Measurements from ENCODE around the gene FAM47E. TPM values are rescaled to one million over a fixed set of nuclear protein-coding genes. Genes with fewer than 3 reads are reported as not detected.

The FAM47E gene
- total and polyA plus RNA-seq, 2 of the 8 experiments (the other 6 are each of a cell fraction or from before 2014, with no cell fraction given) = 1.3 to 1.4 TPM

DNA sequence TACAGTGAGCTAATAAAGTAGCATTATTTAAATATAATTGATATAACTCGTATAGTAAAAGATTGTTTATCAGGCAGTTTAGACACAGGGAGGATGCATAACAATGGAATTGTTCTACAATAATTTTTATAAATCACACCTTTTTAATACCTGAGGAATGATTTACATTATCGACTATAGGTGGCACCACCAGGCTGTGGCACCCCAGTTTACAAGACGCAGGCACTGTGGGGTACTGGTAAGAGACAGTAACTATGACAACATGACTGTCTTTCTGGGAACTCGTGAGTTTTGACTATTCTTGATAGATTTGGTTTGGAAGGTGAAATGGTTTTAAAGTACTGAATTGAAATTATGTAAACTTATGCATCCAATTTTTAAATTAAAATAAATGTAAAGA is 27.9 kb downstream of the FAM47E start:
- Histone ChIP-seq H3K4me1 (replicated peaks in 1 of 4; ENCODE audit: control insufficient read depth in 3 of 4, insufficient read depth in 4 of 4, low read length in 3 of 4) (no peaks in the 10 kb centered on the region; a peak in 1 of 7 replicates), H3K23ac (ENCODE audit: insufficient read length) (no peak overlapping the region), H3K56ac (replicated peaks; ENCODE audit: insufficient read length, low read depth, low read length) (no peak overlapping the region), H3K9ac (replicated peaks in 1 of 4; ENCODE audit: extremely low read depth in 1 of 4, low read depth in 3 of 4, low read length in 3 of 4) (no peak overlapping the region), H3K4ac (replicated peaks; ENCODE audit: insufficient read length, low read depth, low read length) (no peak overlapping the region), H2BK20ac (ENCODE audit: low read length) (no peak overlapping the region), H3K79me2 (ENCODE audit: control insufficient read depth in 1 of 2, insufficient read depth in 2 of 2, low read length in 2 of 2) (no peaks in the 10 kb centered on the region), H3K9me3 (ENCODE audit: insufficient read depth in 2 of 2, low read depth in 1 of 2, low read length in 1 of 2) (no peaks in the 10 kb centered on the region), H3K27me3 (replicated peaks in 1 of 4; ENCODE audit: control insufficient read depth in 3 of 4, extremely low read depth in 1 of 4, insufficient read depth in 3 of 4, low read length in 3 of 4) (peaks cover 0 to 1% (median 0%) of the 10 kb centered on the region in 4 experiments; a peak in 1 of 7 replicates), H3K18ac (ENCODE audit: extremely low read depth, low read length) (no peak overlapping the region), H3K23me2 (ENCODE audit: low read depth, low read length) (no peaks in the 10 kb centered on the region; the same call in 1 of the 2 replicates), H2AFZ (ENCODE audit: low read length) (no peak overlapping the region), H4K91ac (replicated peaks; ENCODE audit: insufficient read length, low read length) (no peak overlapping the region), H3K36me3 (ENCODE audit: control insufficient read depth in 2 of 4, insufficient read depth in 4 of 4, low read length in 3 of 4) (no peaks in the 10 kb centered on the region), H3K4me2 (ENCODE audit: insufficient read depth in 1 of 2, low read depth in 2 of 2, low read length in 2 of 2) (no peak overlapping the region), H2BK12ac (ENCODE audit: low read depth, low read length) (no peak overlapping the region), H2BK15ac (ENCODE audit: low read length) (no peak overlapping the region), H4K8ac (ENCODE audit: extremely low read depth, insufficient read depth, low read length) (no peak overlapping the region), H3K79me1 (ENCODE audit: low read depth, low read length) (no peaks in the 10 kb centered on the region), H2BK120ac (replicated peaks; ENCODE audit: low read depth, low read length) (no peak overlapping the region), H2AK5ac (ENCODE audit: low read depth, low read length) (no peak overlapping the region), H3K27ac (ENCODE audit: low read depth, low read length) (no peak overlapping the region), H3K4me3 (ENCODE audit: extremely low read depth in 1 of 4, insufficient read depth in 2 of 4, low read depth in 3 of 4, low read length in 4 of 4) (no peak overlapping the region), H4K20me1 (replicated peaks in 1 of 2; ENCODE audit: control insufficient read depth in 1 of 2, insufficient read depth in 2 of 2, low read length in 2 of 2) (no peaks in the 10 kb centered on the region), H4K5ac (ENCODE audit: insufficient read length, low read depth, low read length) (no peak overlapping the region), H2BK5ac (ENCODE audit: low read depth, low read length) (no peak overlapping the region), H3K14ac (ENCODE audit: insufficient read length) (no peak overlapping the region)
- FAIRE-seq = no peak
- 88% methylated on average over 4 of the region's 4 CpGs; no CpG with 5 or more reads in 1 of the 2 experiments for WGBS, 2 experiments (ENCODE audit: extremely low coverage in 1 of 2, insufficient coverage in 1 of 2, insufficient read length in 1 of 2, insufficient replicate concordance in 2 of 2, low coverage in 1 of 2, low lambda C conversion rate in 2 of 2, missing lambda C conversion rate in 1 of 2)
- DNase-seq (ENCODE audit: low read depth in 1 of 2, low spot score in 2 of 2) = no peak
- ChIA-PET POLR2A (ENCODE audit: partially characterized antibody) (no interaction called here), CTCF (ENCODE audit: partially characterized antibody) (interaction anchor here (0.8 to 2.6 kb wide), 8 partner anchors 8 to 98 kb away, joined by 3 to 14 read pairs (median 4); partner anchors contain the start of gene STBD1)
- TF ChIP-seq FOSL1 (IDR thresholded peaks at IDR 0.05; ENCODE audit: insufficient read depth, low read depth, low read length) (no peak), RAD21 (IDR thresholded peaks at IDR 0.05 in 1 of 2, conservative IDR thresholded peaks at IDR 0.05 in 1 of 2; ENCODE audit: low read depth in 2 of 2, low read length in 2 of 2) (peak; percentile 40 to 57), EGR1 (IDR thresholded peaks at IDR 0.05; ENCODE audit: borderline replicate concordance, low read depth, low read length) (no peak), HDAC6 (IDR thresholded peaks at IDR 0.05; ENCODE audit: low read depth, low read length) (no peak), EP300 (IDR thresholded peaks at IDR 0.05; ENCODE audit: borderline replicate concordance in 1 of 2, low read depth in 2 of 2, low read length in 2 of 2) (no peak), BCL11A (IDR thresholded peaks at IDR 0.05; ENCODE audit: low read depth in 2 of 2, low read length in 2 of 2) (no peak), TCF12 (IDR thresholded peaks at IDR 0.05; ENCODE audit: low read depth, low read length) (no peak), CREB1 (IDR thresholded peaks at IDR 0.05) (no peak), CBX5 (IDR thresholded peaks at IDR 0.05; ENCODE audit: low read depth, low read length) (no peak), HDAC2 (IDR thresholded peaks at IDR 0.05; ENCODE audit: borderline replicate concordance in 1 of 2, low read depth in 2 of 2, low read length in 2 of 2) (no peak), CBX8 (IDR thresholded peaks at IDR 0.05; ENCODE audit: borderline replicate concordance, low read depth, low read length) (no peak)
- TF ChIP-seq, protein P1, sequence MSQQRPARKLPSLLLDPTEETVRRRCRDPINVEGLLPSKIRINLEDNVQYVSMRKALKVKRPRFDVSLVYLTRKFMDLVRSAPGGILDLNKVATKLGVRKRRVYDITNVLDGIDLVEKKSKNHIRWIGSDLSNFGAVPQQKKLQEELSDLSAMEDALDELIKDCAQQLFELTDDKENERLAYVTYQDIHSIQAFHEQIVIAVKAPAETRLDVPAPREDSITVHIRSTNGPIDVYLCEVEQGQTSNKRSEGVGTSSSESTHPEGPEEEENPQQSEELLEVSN (IDR thresholded peaks at IDR 0.05) = no peak
- TF ChIP-seq, protein P2, sequence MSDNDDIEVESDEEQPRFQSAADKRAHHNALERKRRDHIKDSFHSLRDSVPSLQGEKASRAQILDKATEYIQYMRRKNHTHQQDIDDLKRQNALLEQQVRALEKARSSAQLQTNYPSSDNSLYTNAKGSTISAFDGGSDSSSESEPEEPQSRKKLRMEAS (IDR thresholded peaks at IDR 0.05) = no peak

Data from H1 (cell line).